SH-SY5Y (cell line): Measurements from ENCODE around the gene ATP9B.

ENCODE experiments used
- GATA2 ChIP-seq: IDR thresholded peaks from 2 replicates; pipeline ENCODE4 v1.6.1; 2011; ENCODE audit warnings: mild to moderate bottlenecking, low read depth, low read length
- GATA3 ChIP-seq: IDR thresholded peaks from 2 replicates; pipeline ENCODE4 v1.6.1; 2011; ENCODE audit warnings: low read depth, mild to moderate bottlenecking, low read length, moderate library complexity

GRCh38 chr18:79422022-79422782 lies 353.0 kb downstream of the ATP9B start:
- TF ChIP-seq GATA3 (no peak), GATA2 (no peak)
